Measurements from ENCODE around the gene TULP1. TPM values are rescaled to one million over a fixed set of nuclear protein-coding genes. Genes with fewer than 3 reads are reported as not detected.

TULP1 gene
- total and polyA plus RNA-seq, 4 donors: 0.05 to 2.6 (median 0.26) TPM; not detected in 1

DNA sequence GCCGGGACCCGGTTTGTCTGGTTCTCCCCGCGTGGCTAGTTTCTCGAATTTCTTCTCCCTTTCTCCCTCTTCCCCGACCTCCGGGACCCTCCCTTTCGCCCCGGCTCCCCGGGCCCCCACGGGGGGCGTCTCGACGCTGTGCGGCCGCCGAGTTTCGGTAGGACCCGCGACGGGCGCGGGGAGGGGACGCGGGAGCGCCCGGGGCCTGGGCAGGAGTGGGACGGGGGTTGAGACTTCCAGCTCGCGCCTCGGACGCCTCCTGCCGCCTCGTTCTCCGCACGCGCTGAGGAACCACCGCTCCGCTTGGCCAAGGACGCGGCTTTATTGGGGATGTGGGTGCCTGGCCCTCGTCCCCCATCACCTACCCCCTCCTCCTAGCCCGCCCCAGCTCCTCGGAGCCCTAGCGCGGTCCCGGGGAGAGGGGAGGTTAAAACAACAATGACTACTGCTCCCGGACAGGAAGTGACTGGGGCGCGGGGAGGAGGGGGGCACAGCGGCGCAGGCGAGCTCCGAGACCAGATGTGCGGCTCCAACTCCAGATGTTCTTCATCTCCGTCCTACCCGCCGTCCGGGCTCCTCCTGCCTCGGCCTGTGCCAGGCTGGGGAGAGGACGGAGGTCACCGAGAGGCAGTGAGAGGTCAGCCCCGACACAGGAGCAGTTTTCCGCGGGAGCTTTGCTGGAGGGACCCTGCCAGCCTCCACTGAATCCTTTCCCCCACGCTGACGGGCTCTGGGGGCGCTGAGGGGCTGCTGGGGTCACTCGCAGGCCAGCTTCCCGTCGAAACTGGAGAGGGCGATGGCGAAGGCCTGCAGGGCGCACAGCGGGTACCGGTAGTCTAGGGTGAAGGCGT, 14.9 kb downstream of the TULP1 start:
- peak overlapping the region; percentile 56 to 68 for H3K9ac ChIP-seq (ENCODE audit: insufficient read depth in 1 of 2, low read length in 2 of 2)
- peak; percentile 95 to 96 (median 95) for DNase-seq
- H3K27me3 ChIP-seq (ENCODE audit: control insufficient read depth in 3 of 3, insufficient read depth in 3 of 3, low read length in 2 of 3): no peaks in the 10 kb centered on the region
- H3K27ac ChIP-seq (ENCODE audit: low read depth in 1 of 2, low read length in 1 of 2): peak overlapping the region; percentile 89 to 91
- WGBS, 2 donors: 6% methylated on average over 57 to 77 of the region's 77 CpGs
- H3K36me3 ChIP-seq (ENCODE audit: control insufficient read depth in 4 of 4, insufficient read depth in 4 of 4, low read length in 4 of 4): no peaks in the 10 kb centered on the region
- no peaks in the 10 kb centered on the region for H3K9me3 ChIP-seq (ENCODE audit: control insufficient read depth in 4 of 4, insufficient read depth in 3 of 4, low read length in 3 of 4)
- TF ChIP-seq, protein P1, sequence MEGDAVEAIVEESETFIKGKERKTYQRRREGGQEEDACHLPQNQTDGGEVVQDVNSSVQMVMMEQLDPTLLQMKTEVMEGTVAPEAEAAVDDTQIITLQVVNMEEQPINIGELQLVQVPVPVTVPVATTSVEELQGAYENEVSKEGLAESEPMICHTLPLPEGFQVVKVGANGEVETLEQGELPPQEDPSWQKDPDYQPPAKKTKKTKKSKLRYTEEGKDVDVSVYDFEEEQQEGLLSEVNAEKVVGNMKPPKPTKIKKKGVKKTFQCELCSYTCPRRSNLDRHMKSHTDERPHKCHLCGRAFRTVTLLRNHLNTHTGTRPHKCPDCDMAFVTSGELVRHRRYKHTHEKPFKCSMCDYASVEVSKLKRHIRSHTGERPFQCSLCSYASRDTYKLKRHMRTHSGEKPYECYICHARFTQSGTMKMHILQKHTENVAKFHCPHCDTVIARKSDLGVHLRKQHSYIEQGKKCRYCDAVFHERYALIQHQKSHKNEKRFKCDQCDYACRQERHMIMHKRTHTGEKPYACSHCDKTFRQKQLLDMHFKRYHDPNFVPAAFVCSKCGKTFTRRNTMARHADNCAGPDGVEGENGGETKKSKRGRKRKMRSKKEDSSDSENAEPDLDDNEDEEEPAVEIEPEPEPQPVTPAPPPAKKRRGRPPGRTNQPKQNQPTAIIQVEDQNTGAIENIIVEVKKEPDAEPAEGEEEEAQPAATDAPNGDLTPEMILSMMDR (IDR thresholded peaks at IDR 0.05; ENCODE audit: control extremely low read depth, extremely low read depth): no peak
- ATAC-seq (ENCODE audit: insufficient read depth, low FRiP score): peak; percentile 41
- peak overlapping the region; percentile 39 for H3K4me3 ChIP-seq
- H3K4me1 ChIP-seq (ENCODE audit: control insufficient read depth in 5 of 5, insufficient read depth in 5 of 5, low read length in 5 of 5): peaks cover 0 to 45% (median 28%) of the 10 kb centered on the region in 5 donors

DNA sequence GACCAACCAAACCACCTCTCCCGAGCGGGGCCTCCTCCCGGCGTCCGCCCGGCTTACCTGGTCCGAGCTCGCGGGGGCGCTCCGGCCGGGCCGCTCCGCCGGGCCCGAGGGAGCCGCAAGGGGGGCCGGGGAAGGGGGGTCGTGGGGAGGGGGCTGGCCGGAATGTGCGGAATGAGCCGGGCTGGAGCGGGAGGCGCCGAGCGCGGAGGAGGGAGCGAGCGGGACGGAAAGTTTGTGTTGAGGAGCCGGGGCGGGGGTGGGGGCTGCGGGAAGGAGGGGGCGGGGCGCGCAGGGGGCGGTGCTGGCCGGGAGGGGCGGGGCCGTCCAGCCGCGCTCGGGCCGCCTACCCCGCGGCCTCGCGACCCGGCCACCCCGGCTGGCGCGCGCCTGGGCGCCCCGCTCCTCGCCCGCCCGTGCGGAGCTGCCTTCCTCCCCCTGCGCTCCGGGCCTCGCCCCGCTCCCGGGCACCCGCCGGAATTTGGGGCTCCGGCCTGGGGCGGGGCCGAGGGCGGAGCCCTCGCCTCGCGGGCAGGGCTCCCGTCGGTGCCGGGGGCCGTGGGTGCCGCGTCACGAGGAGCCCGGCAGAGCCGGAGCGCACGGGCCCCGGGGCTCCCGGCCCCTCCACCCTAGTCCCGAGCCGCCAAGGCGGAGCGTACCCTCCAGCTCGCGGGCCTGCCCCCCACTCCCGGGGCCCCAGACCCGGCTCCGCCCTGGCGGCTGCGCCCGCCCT, 15.7 kb downstream of the TULP1 start, which contains the start of gene TEAD3:
TEAD3 (minus strand) TSS at position 239 of the 730 bp plus-strand sequence.
- H3K36me3 ChIP-seq (ENCODE audit: control insufficient read depth in 4 of 4, insufficient read depth in 4 of 4, low read length in 4 of 4): no peaks in the 10 kb centered on the region
- peak within 1 kb of the TSS; percentile 89 to 91 for H3K27ac ChIP-seq (ENCODE audit: low read depth in 1 of 2, low read length in 1 of 2)
- TF ChIP-seq, protein P1 (IDR thresholded peaks at IDR 0.05; ENCODE audit: control extremely low read depth, extremely low read depth): no peak
- H3K4me1 ChIP-seq (ENCODE audit: control insufficient read depth in 5 of 5, insufficient read depth in 5 of 5, low read length in 5 of 5): peaks cover 0 to 53% (median 33%) of the 10 kb centered on the region in 5 donors
- no peaks in the 10 kb centered on the region for H3K27me3 ChIP-seq (ENCODE audit: control insufficient read depth in 3 of 3, insufficient read depth in 3 of 3, low read length in 2 of 3)
- DNase-seq: peak; percentile 89 to 94 (median 91)
- WGBS, 2 donors: 0 to 1% methylated on average over 46 to 96 of the region's 98 CpGs
- peak within 1 kb of the TSS; percentile 56 to 68 for H3K9ac ChIP-seq (ENCODE audit: insufficient read depth in 1 of 2, low read length in 2 of 2)
- peak within 1 kb of the TSS; percentile 45 for H3K4me3 ChIP-seq
- peak; percentile 60 for ATAC-seq (ENCODE audit: insufficient read depth, low FRiP score)
- H3K9me3 ChIP-seq (ENCODE audit: control insufficient read depth in 4 of 4, insufficient read depth in 3 of 4, low read length in 3 of 4): no peaks in the 10 kb centered on the region

DNA sequence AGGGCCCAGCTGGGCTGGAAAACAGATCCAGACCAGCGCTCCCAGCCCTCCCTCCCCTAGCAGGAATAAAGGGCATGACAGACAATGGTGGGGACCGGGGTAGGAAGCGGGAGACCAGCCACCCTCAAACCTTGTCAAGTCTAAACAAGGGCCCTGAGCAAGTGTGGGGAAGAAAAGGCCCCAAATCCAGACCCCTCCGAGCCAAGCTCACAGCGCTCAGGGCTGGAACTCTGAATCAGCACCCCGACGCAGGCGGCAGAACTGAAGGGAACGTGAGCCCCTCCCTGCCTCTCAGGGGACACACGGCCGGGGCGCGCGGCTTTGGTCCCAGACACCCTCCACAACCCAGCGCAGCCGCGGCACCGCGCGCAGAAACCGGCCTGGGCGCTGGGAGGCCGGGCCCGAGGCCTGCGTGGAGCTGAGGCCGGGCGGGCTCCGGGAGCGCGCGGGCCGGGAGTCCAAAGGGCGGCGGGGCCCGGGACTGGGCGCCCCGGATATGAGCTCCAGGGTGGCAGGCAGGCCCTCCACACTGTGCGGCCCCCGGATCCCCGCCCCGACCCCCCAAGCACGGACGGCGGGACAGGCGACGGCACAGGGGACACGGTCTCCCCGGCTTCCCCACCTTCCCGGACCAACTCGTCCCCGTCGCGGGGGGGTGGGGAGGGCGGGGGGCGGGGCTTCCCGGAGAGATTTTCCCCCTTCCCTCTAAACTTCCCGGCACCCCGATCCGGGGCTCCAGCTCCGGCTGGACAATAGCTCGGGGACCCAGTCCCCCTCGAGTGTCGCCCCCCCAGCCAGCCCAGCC, 16.5 kb downstream of the TULP1 start:
- H3K9me3 ChIP-seq (ENCODE audit: control insufficient read depth in 4 of 4, insufficient read depth in 3 of 4, low read length in 3 of 4): no peaks in the 10 kb centered on the region
- no peaks in the 10 kb centered on the region for H3K27me3 ChIP-seq (ENCODE audit: control insufficient read depth in 3 of 3, insufficient read depth in 3 of 3, low read length in 2 of 3)
- DNase-seq (peak in 2 of 3 donors; percentile 40 to 46), ATAC-seq (ENCODE audit: insufficient read depth, low FRiP score) (peak; percentile 30)
- no peaks in the 10 kb centered on the region for H3K36me3 ChIP-seq (ENCODE audit: control insufficient read depth in 4 of 4, insufficient read depth in 4 of 4, low read length in 4 of 4)
- H3K4me1 ChIP-seq (ENCODE audit: control insufficient read depth in 5 of 5, insufficient read depth in 5 of 5, low read length in 5 of 5): peaks cover 0 to 60% (median 39%) of the 10 kb centered on the region in 5 donors
- H3K27ac ChIP-seq (ENCODE audit: low read depth in 1 of 2, low read length in 1 of 2): peak overlapping the region; percentile 75 to 83
- peak overlapping the region; percentile 55 to 65 for H3K9ac ChIP-seq (ENCODE audit: insufficient read depth in 1 of 2, low read length in 2 of 2)
- 19 to 62% methylated on average over 21 to 61 of the region's 63 CpGs for WGBS, 2 donors
- H3K4me3 ChIP-seq: peak overlapping the region; percentile 45
- TF ChIP-seq, protein P1 (IDR thresholded peaks at IDR 0.05; ENCODE audit: control extremely low read depth, extremely low read depth): no peak
